ENCODE results near the gene MICU1. TPM values are rescaled to one million over a fixed set of nuclear protein-coding genes. Genes with fewer than 3 reads are reported as not detected.

Gene MICU1
- total and polyA plus RNA-seq, 8 donors, result 25.9 to 212 (median 42.4) TPM

GRCh38 chr10:72330069-72330426, 295.8 kb downstream of the MICU1 start:
- intact Hi-C loops (cut with DNase I; ENCODE audit: low total_unique reads), result loop anchor here (10.0 kb wide), 1 partner anchor 115 kb away; the partner anchor contains the start of genes ANAPC16 and ASCC1
- WGBS, 5 donors, result 28 to 86% (median 38%) methylated on average over 2 of the region's 2 CpGs
- peaks cover 85 to 98% (median 93%) of the 10 kb centered on the region in 4 donors for H3K4me1 ChIP-seq

DNA sequence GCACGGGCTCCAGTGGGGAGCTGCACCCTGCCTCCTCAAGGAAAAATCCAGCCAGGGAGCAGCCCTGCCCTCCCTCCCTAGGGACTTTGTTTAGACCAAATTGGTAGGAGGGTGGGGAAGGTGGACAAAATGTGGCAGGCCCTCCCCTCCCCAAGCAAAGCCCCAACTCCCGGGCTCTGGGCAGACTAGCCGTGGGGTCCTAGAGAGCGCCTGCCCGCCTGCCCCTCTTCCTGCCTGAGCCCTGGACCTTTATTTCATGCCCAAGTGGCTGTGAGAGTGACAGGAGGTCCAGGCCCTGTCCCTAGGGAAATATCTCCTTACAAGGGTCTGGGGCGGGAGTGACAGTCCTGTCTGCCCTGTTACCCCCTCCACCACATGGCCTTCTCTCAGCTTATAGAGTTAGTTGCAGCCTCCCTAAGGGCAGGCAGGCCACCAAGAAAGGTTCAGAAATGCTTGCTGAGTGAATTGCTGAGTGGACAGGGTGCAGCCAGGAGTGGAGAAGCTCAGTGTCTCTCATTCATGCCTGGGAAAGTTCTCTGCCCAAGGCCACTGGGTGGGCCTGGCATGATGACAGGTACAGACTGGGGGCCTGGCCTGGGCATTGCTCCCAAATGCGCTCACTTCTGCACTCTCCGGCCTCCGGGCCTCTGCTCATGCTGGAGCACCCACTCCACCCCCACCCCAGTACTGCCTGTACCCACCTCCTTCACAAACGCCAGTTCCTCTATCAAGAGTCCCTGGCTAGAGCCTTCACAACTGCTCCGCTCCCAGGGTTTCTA, 296.4 kb downstream of the MICU1 start:
- H3K27ac ChIP-seq, result peak overlapping the region; percentile 75 to 97 (median 95)
- 45 to 68% (median 61%) methylated on average over 9 to 11 of the region's 11 CpGs for WGBS, 5 donors
- no peak overlapping the region for H3K4me3 ChIP-seq
- H3K27me3 ChIP-seq, result no peaks in the 10 kb centered on the region
- no peaks in the 10 kb centered on the region for H3K9me3 ChIP-seq
- peak; percentile 29 to 66 for DNase-seq
- H3K36me3 ChIP-seq, result peaks cover 0 to 7% (median 1%) of the 10 kb centered on the region in 4 donors
- TF ChIP-seq POLR2A (IDR thresholded peaks at IDR 0.05) (no peak), EP300 (IDR thresholded peaks at IDR 0.05) (no peak), POLR2AphosphoS5 (IDR thresholded peaks at IDR 0.05) (no peak)
- TF ChIP-seq, protein P1, sequence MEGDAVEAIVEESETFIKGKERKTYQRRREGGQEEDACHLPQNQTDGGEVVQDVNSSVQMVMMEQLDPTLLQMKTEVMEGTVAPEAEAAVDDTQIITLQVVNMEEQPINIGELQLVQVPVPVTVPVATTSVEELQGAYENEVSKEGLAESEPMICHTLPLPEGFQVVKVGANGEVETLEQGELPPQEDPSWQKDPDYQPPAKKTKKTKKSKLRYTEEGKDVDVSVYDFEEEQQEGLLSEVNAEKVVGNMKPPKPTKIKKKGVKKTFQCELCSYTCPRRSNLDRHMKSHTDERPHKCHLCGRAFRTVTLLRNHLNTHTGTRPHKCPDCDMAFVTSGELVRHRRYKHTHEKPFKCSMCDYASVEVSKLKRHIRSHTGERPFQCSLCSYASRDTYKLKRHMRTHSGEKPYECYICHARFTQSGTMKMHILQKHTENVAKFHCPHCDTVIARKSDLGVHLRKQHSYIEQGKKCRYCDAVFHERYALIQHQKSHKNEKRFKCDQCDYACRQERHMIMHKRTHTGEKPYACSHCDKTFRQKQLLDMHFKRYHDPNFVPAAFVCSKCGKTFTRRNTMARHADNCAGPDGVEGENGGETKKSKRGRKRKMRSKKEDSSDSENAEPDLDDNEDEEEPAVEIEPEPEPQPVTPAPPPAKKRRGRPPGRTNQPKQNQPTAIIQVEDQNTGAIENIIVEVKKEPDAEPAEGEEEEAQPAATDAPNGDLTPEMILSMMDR (IDR thresholded peaks at IDR 0.05), result no peak
- peaks cover 84 to 98% (median 92%) of the 10 kb centered on the region in 4 donors for H3K4me1 ChIP-seq
- intact Hi-C loops (cut with DNase I; ENCODE audit: low total_unique reads), result loop anchor here (10.0 kb wide), 1 partner anchor 115 kb away; the partner anchor contains the start of genes ANAPC16 and ASCC1

More at GRCh38 chr10:72330069-72330426, 295.8 kb downstream of the MICU1 start:
- peaks cover 0 to 7% (median 2%) of the 10 kb centered on the region in 4 donors for H3K36me3 ChIP-seq
- H3K27ac ChIP-seq, result peak overlapping the region; percentile 75 to 97 (median 95)
- H3K4me3 ChIP-seq, result no peak overlapping the region
- no peaks in the 10 kb centered on the region for H3K27me3 ChIP-seq
- TF ChIP-seq POLR2AphosphoS5 (IDR thresholded peaks at IDR 0.05), result peak in 2 of 3 donors; percentile 72 to 74
- TF ChIP-seq POLR2A (IDR thresholded peaks at IDR 0.05), result no peak
- no peaks in the 10 kb centered on the region for H3K9me3 ChIP-seq
- peak in 1 of 2 donors; percentile 46 for DNase-seq

GRCh38 chr10:72328829-72329204, 297.1 kb downstream of the MICU1 start:
- Histone ChIP-seq H3K27me3 (no peaks in the 10 kb centered on the region), H3K27ac (peak overlapping the region; percentile 75 to 97 (median 95)), H3K4me1 (peaks cover 77 to 96% (median 90%) of the 10 kb centered on the region in 4 donors), H3K36me3 (peaks cover 0 to 4% (median 0%) of the 10 kb centered on the region in 4 donors), H3K4me3 (no peak overlapping the region), H3K9me3 (no peaks in the 10 kb centered on the region)
- peak in 1 of 2 donors; percentile 44 for DNase-seq
- intact Hi-C loops (cut with DNase I; ENCODE audit: low total_unique reads), result no loop called here
- 41 to 54% (median 49%) methylated on average over 4 to 5 of the region's 5 CpGs for WGBS, 5 donors
- TF ChIP-seq POLR2AphosphoS5 (IDR thresholded peaks at IDR 0.05) (no peak), EP300 (IDR thresholded peaks at IDR 0.05) (no peak), POLR2A (IDR thresholded peaks at IDR 0.05) (no peak)
- TF ChIP-seq, protein P1 (IDR thresholded peaks at IDR 0.05), result no peak

- H3K27ac ChIP-seq, result peak overlapping the region; percentile 75 to 97 (median 95)
- WGBS, 5 donors, result 12 to 44% (median 20%) methylated on average over 5 to 14 of the region's 14 CpGs
- TF ChIP-seq POLR2A (IDR thresholded peaks at IDR 0.05) (no peak), POLR2AphosphoS5 (IDR thresholded peaks at IDR 0.05) (peak in 2 of 3 donors; percentile 6 to 13), EP300 (IDR thresholded peaks at IDR 0.05) (no peak)
- TF ChIP-seq, protein P1 (IDR thresholded peaks at IDR 0.05), result peak in 5 of 7 experiments; percentile 42 to 66 (median 50)
- no peaks in the 10 kb centered on the region for H3K36me3 ChIP-seq
- H3K27me3 ChIP-seq, result no peaks in the 10 kb centered on the region
- peak; percentile 85 to 86 for DNase-seq
- H3K4me3 ChIP-seq, result no peak overlapping the region
- intact Hi-C loops (cut with DNase I; ENCODE audit: low total_unique reads), result no loop called here
- no peaks in the 10 kb centered on the region for H3K9me3 ChIP-seq
- H3K4me1 ChIP-seq, result peaks cover 72 to 96% (median 89%) of the 10 kb centered on the region in 4 donors
Measured at GRCh38 chr10:72328045-72328828, 297.6 kb downstream of the MICU1 start.
